Effector memory CD8-positive, alpha-beta T cell (primary cell): ENCODE data around the gene ANO2.

Experiments
- ATAC-seq: fragments of 150-1000 bp; cut with Tn5 transposase; replicated peaks from 2 replicates; pipeline ENCODE4 v1.10.0; 2021; ENCODE audit warnings: mild to moderate bottlenecking, moderate library complexity
- DNase-seq, 3 experiments: peaks; one replicate each; pipeline ENCODE4 v3.0.0; 2021
- H3K27ac Mint-ChIP-seq, 2 donors: one replicate each; pipeline ENCODE4 v1.8.0; 2022; ENCODE audit warnings: mild to moderate bottlenecking in 2 of 2, mixed read lengths in 2 of 2, moderate library complexity in 2 of 2
- H3K27me3 Mint-ChIP-seq, 2 donors: one replicate each; pipeline ENCODE4 v1.8.0; 2022; ENCODE audit warnings: mixed read lengths in 2 of 2
- H3K36me3 Mint-ChIP-seq: one replicate; pipeline ENCODE4 v1.8.0; 2022; ENCODE audit warnings: mild to moderate bottlenecking, moderate library complexity, mixed read lengths; ENCODE audit not compliant: insufficient read depth
- H3K4me1 Mint-ChIP-seq, 2 donors: one replicate each; pipeline ENCODE4 v1.8.0; 2022; ENCODE audit warnings: low read depth in 2 of 2, mixed read lengths in 2 of 2
- H3K4me3 Mint-ChIP-seq, 2 donors: one replicate each; pipeline ENCODE4 v1.8.0; 2022; ENCODE audit warnings: mild to moderate bottlenecking in 2 of 2, mixed read lengths in 2 of 2, moderate library complexity in 2 of 2
- H3K9me3 Mint-ChIP-seq, 2 donors: one replicate each; pipeline ENCODE4 v1.8.0; 2022; ENCODE audit warnings: mixed read lengths in 2 of 2

The ANO2 gene

GRCh38 chr12:5745251-5745888, 199.7 kb downstream of the ANO2 start:
- no peaks in the 10 kb centered on the region for H3K9me3 Mint-ChIP-seq
- H3K4me3 Mint-ChIP-seq, result no peak overlapping the region
- ATAC-seq, result no peak
- no peaks in the 10 kb centered on the region for H3K36me3 Mint-ChIP-seq
- peak in 1 of 3 experiments; percentile 8 for DNase-seq
- peaks cover 31 to 51% of the 10 kb centered on the region in 2 donors for H3K27me3 Mint-ChIP-seq
- H3K4me1 Mint-ChIP-seq, result no peaks in the 10 kb centered on the region
- H3K27ac Mint-ChIP-seq, result no peak overlapping the region

GRCh38 chr12:5742258-5742657, 202.8 kb downstream of the ANO2 start:
- H3K27me3 Mint-ChIP-seq, result peaks cover 31 to 52% of the 10 kb centered on the region in 2 donors
- H3K4me1 Mint-ChIP-seq, result no peaks in the 10 kb centered on the region
- no peak overlapping the region for H3K4me3 Mint-ChIP-seq
- no peaks in the 10 kb centered on the region for H3K9me3 Mint-ChIP-seq
- H3K36me3 Mint-ChIP-seq, result no peaks in the 10 kb centered on the region
- no peak for DNase-seq
- no peak overlapping the region for H3K27ac Mint-ChIP-seq
- ATAC-seq, result no peak

DNA sequence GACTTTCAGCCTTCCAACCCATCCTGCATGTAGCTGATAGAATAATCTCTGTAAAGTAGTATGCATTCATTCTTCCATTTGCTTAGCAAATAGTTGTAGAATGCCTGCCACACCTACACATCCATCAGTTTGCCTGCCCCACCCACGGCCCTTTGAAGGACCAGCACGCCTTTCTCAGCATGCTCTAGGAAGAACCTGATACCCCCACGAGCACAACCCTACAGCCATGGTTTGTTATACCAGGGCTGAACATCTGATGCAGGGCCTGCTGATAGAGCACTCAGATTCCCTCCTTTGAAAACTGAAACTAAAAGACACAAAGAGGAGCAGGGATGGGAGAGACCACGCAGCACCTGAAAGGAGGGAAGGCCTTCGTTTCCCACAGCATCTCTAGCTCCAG, 205.1 kb downstream of the ANO2 start:
- Mint-ChIP-seq H3K36me3 (no peaks in the 10 kb centered on the region), H3K27ac (no peak overlapping the region), H3K4me1 (no peaks in the 10 kb centered on the region), H3K27me3 (peaks cover 37 to 71% of the 10 kb centered on the region in 2 donors), H3K9me3 (no peaks in the 10 kb centered on the region), H3K4me3 (no peak overlapping the region)
- DNase-seq (no peak), ATAC-seq (no peak)

- Mint-ChIP-seq H3K4me3 (no peak overlapping the region), H3K27me3 (peaks cover 25 to 53% of the 10 kb centered on the region in 2 donors), H3K4me1 (no peaks in the 10 kb centered on the region), H3K27ac (no peak overlapping the region), H3K36me3 (no peaks in the 10 kb centered on the region), H3K9me3 (no peaks in the 10 kb centered on the region)
- ATAC-seq (no peak), DNase-seq (no peak)
Observed at GRCh38 chr12:5737778-5738177, 207.3 kb downstream of the ANO2 start.

DNA sequence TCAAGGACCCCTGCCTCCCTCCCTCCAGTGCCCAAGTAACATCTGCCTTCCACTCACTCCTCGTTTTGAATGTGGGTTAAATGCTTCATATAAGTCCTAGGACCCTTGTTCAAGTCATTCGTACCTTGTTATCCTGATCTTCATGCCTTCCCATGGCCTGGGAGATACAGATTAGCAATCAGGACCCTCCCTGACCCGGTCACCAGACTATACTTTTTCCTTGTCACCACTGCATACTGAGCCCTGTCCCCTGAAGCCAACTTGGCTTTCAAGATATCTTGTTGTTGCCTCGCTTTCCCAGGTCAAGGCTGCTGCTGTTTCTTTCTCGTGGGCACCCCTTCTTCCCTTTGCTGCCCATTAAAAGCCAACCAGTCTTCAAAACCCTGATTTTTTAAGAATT, 208.5 kb downstream of the ANO2 start:
- no peaks in the 10 kb centered on the region for H3K9me3 Mint-ChIP-seq
- H3K27me3 Mint-ChIP-seq, result peaks cover 21 to 41% of the 10 kb centered on the region in 2 donors
- DNase-seq (no peak), ATAC-seq (no peak)
- H3K27ac Mint-ChIP-seq, result no peak overlapping the region
- H3K36me3 Mint-ChIP-seq, result no peaks in the 10 kb centered on the region
- H3K4me3 Mint-ChIP-seq, result no peak overlapping the region
- H3K4me1 Mint-ChIP-seq, result no peaks in the 10 kb centered on the region

DNA sequence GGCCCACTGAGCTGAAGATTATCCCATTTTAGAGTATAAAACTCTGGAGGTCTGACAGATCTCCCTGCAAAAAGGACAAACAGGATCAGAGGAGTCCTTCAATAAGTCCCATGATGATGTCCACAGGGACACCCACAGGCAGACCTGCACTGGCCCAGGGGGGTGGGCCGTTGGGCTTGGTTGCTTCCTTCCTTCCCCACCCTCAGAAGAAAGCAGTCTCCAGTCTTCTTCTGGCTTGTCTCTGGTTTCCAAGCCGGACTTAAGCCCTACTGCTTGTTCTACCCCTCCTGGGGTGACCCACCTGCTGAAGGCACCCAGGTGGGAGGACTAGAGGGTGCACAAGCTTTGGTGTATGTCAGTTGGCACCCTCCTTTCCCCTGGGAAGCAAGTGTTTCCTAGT, 209.0 kb downstream of the ANO2 start:
- DNase-seq, result no peak
- no peaks in the 10 kb centered on the region for H3K36me3 Mint-ChIP-seq
- ATAC-seq, result no peak
- no peak overlapping the region for H3K27ac Mint-ChIP-seq
- H3K4me1 Mint-ChIP-seq, result no peaks in the 10 kb centered on the region
- H3K4me3 Mint-ChIP-seq, result no peak overlapping the region
- H3K27me3 Mint-ChIP-seq, result peaks cover 16 to 36% of the 10 kb centered on the region in 2 donors
- no peaks in the 10 kb centered on the region for H3K9me3 Mint-ChIP-seq

DNA sequence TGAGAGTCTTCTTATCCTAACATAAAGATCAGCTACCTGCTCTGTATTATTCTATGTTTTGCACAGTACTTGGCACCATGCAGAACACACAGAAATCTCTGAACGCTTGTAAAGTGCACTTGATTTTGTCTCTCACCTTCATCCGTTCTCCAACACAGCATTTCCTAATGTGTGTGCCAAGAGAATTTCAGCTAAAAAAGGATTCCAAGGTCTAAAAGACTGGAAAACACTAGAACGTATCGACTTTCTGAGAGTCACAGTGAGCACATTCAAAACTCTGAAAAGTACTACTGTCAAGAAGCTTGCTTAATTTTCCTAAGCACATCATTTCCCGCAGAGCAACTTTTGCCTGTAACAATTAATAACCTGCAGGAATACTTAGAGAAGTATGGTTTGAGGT, 211.1 kb downstream of the ANO2 start:
- Mint-ChIP-seq H3K4me1 (no peaks in the 10 kb centered on the region), H3K27ac (no peak overlapping the region), H3K36me3 (no peaks in the 10 kb centered on the region), H3K9me3 (no peaks in the 10 kb centered on the region), H3K4me3 (no peak overlapping the region), H3K27me3 (peaks cover 11 to 30% of the 10 kb centered on the region in 2 donors)
- no peak for DNase-seq
- no peak for ATAC-seq

DNA sequence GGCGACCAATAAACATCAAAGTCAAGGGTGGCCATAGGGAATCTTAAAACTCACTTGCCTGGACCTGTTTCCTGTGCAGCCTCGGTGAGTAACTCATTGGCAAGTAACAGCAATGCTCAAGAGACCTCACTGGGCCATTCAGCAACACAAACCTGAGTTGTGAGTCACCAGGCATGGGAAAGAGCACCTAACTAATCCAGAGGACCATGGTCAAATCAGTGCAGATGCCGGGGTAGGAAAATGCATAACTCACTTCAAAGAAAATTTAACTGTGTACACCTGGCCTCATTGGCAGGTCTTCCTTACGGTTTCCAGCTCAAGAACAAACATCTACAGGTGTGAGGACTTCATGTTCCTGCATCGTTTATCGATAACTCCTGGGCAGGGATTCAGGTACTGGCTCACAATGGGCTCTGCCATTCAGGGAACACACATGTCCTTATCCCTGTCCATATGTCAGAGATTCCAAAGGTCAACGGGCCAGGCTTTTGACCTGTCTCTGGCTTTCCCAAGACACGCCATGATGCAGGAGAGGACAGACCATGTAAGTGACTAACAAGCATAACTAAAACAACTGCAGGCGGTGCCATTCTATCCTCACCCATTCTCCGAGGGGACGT, 211.8 kb downstream of the ANO2 start:
- no peak overlapping the region for H3K4me3 Mint-ChIP-seq
- no peak for DNase-seq

GRCh38 chr12:5730962-5731361, 214.1 kb downstream of the ANO2 start:
- no peak for DNase-seq
- H3K4me1 Mint-ChIP-seq, result no peaks in the 10 kb centered on the region
- ATAC-seq, result no peak
- no peak overlapping the region for H3K4me3 Mint-ChIP-seq
- H3K27me3 Mint-ChIP-seq, result peaks cover 15 to 16% of the 10 kb centered on the region in 2 donors
- H3K9me3 Mint-ChIP-seq, result no peaks in the 10 kb centered on the region
- H3K27ac Mint-ChIP-seq, result no peak overlapping the region
- H3K36me3 Mint-ChIP-seq, result no peaks in the 10 kb centered on the region

More for the DNA sequence above, 211.8 kb downstream of the ANO2 start:
- ATAC-seq, result no peak
- no peak overlapping the region for H3K27ac Mint-ChIP-seq
- H3K36me3 Mint-ChIP-seq, result no peaks in the 10 kb centered on the region
- no peaks in the 10 kb centered on the region for H3K9me3 Mint-ChIP-seq
- peaks cover 11 to 27% of the 10 kb centered on the region in 2 donors for H3K27me3 Mint-ChIP-seq
- no peaks in the 10 kb centered on the region for H3K4me1 Mint-ChIP-seq

- no peaks in the 10 kb centered on the region for H3K36me3 Mint-ChIP-seq
- ATAC-seq (no peak), DNase-seq (no peak)
- H3K27ac Mint-ChIP-seq, result no peak overlapping the region
- H3K4me1 Mint-ChIP-seq, result no peaks in the 10 kb centered on the region
- H3K4me3 Mint-ChIP-seq, result no peak overlapping the region
- peaks cover 23 to 34% of the 10 kb centered on the region in 2 donors for H3K27me3 Mint-ChIP-seq
- no peaks in the 10 kb centered on the region for H3K9me3 Mint-ChIP-seq
Observed at GRCh38 chr12:5723711-5724252, 221.3 kb downstream of the ANO2 start.

- DNase-seq (no peak), ATAC-seq (no peak)
- H3K9me3 Mint-ChIP-seq, result no peaks in the 10 kb centered on the region
- H3K27me3 Mint-ChIP-seq, result peaks cover 23 to 41% of the 10 kb centered on the region in 2 donors
- no peaks in the 10 kb centered on the region for H3K36me3 Mint-ChIP-seq
- H3K4me1 Mint-ChIP-seq, result no peaks in the 10 kb centered on the region
- no peak overlapping the region for H3K27ac Mint-ChIP-seq
- no peak overlapping the region for H3K4me3 Mint-ChIP-seq
Observed at GRCh38 chr12:5723071-5723470, 222.0 kb downstream of the ANO2 start.

DNA sequence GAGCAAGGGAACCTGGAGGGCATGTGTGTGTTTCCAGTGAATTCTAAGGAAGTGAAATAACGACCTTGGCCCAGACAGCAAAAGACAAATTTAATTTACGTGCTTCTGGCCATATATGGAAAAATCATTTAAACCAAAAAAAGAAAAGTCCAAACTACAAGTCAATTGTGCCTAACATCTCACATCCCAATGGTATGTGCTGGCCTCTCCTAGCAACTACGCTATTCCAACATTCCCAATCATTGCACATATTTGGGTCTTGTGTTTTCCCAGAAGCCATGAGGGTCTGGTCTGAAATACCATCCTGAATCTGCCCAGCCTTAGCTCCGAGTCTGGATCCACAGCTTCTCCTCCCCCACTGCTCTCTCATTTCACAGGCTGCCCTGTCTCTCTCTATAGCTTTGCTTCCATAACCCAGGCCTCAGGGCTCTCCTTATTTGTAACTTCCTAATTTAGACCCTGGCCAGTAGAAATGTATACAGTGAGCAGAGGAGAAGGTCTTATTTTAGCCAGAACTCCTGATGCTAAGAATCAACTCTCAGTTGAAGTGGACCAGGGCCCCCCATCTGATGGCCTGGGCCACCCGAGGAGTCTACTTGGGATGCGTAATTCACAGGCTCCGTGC, 224.6 kb downstream of the ANO2 start:
- Mint-ChIP-seq H3K27ac (no peak overlapping the region), H3K36me3 (no peaks in the 10 kb centered on the region), H3K9me3 (no peaks in the 10 kb centered on the region), H3K4me1 (no peaks in the 10 kb centered on the region), H3K27me3 (peaks cover 8 to 32% of the 10 kb centered on the region in 2 donors), H3K4me3 (no peak overlapping the region)
- DNase-seq, result no peak
- no peak for ATAC-seq

DNA sequence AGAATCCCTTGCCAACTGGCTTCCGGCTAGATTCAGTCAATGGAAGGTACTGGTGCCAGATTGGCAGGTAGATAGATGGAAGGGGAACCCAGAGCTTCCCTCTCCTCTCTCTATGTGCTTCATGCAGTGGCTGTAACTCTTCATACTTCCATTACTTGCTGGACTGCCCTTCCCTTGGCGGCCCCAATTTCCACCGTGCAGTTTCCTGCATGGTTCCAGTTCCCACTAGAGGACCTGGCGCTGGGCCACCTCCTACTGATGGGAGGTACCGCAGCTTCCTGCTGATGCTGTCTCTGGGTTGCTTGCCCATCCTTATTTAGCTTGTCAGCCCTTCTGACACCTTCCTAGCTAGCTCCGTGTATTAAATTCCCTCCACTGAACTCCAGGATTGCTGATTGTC, 226.4 kb downstream of the ANO2 start:
- Mint-ChIP-seq H3K36me3 (no peaks in the 10 kb centered on the region), H3K27me3 (peaks cover 5 to 31% of the 10 kb centered on the region in 2 donors), H3K4me1 (no peaks in the 10 kb centered on the region), H3K9me3 (no peaks in the 10 kb centered on the region), H3K27ac (no peak overlapping the region), H3K4me3 (no peak overlapping the region)
- no peak for ATAC-seq
- DNase-seq, result no peak

DNA sequence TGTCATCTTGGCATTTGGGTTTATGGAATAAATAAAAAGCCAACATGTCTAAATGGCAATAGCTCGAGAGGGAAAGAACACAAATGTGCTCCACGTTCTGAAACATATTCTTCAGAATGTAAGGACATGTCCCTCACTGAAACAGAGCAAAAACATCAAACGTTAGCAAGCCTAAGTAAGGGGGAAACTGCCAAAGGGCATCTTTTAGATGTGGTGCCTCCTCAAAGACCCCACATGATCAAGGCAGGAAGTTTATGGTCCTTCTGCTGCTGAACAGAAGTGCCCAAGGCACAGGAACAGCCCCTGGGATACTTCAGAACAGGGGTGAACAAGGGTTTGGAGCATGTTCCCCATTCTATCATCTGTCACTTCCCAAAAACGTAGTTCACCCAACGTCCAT, 227.0 kb downstream of the ANO2 start:
- Mint-ChIP-seq H3K36me3 (no peaks in the 10 kb centered on the region), H3K4me3 (no peak overlapping the region), H3K27ac (no peak overlapping the region), H3K27me3 (peaks cover 5 to 28% of the 10 kb centered on the region in 2 donors), H3K4me1 (no peaks in the 10 kb centered on the region), H3K9me3 (no peaks in the 10 kb centered on the region)
- ATAC-seq, result no peak
- DNase-seq, result no peak
